GM12878 (cell line): Measurements from ENCODE around the gene KCNMB4. TPM values are rescaled to one million over a fixed set of nuclear protein-coding genes. Genes with fewer than 3 reads are reported as not detected.
A peak's percentile ranks its signal among the peaks of the same experiment; 100 is the strongest.

Experiments used
- ATAC-seq: fragments of 200-7000 bp; cut with Tn5 transposase; 3 replicates; pipeline ENCODE4 v1.9.1; 2020; ENCODE audit warnings: mild to moderate bottlenecking, moderate library complexity
- BruUV-seq: library from RNA; stranded (reverse); fragments of 400-500 nt; replicated peaks from 2 replicates; lab custom pipeline; 2021; lab: Mats Ljungman, UMichigan
- CTCF ChIA-PET: fragments of 300-600 bp; sonication (Branson Sonifier 250); formaldehyde crosslinking; extraction: SDS; loops from one replicate; lab custom pipeline; 2021; ENCODE audit warnings: inconsistent platforms; lab: Yijun Ruan, JAX
- POLR2A ChIA-PET: fragments of 350-600 bp; formaldehyde crosslinking; extraction: SDS; loops from one replicate; lab custom pipeline; 2021; ENCODE audit warnings: inconsistent platforms; lab: Charles Lee
- RAD21 ChIA-PET: fragments of 300-600 bp; sonication (Branson Sonifier 250); formaldehyde crosslinking; loops from one replicate; lab custom pipeline; 2023; ENCODE audit warnings: antibody characterized with exemption; ENCODE audit not compliant: unreplicated experiment; lab: Charles Lee
- SMC1A ChIA-PET: fragments of 300-600 bp; sonication (Branson Sonifier 250); formaldehyde crosslinking; loops from one replicate; lab custom pipeline; 2023; ENCODE audit not compliant: unreplicated experiment, uncharacterized antibody; lab: Charles Lee
- DNase-seq: peaks from one replicate; pipeline ENCODE4 v3.0.0-alpha.2; 2011; ENCODE audit warnings: low read depth, low spot score
- FAIRE-seq: peaks from 3 replicates; lab custom pipeline; 2011; peaks lifted over from hg19 to GRCh38; lab: Jason Lieb, UNC
- H2AFZ ChIP-seq: 2 replicates; pipeline ENCODE4 v1.6.0; 2011; ENCODE audit warnings: low read depth, low read length, control low read depth; ENCODE audit not compliant: control insufficient read depth
- H3K27ac ChIP-seq: 2 replicates; pipeline ENCODE4 v1.5.1; 2011; ENCODE audit warnings: control low read depth; ENCODE audit not compliant: control insufficient read depth, insufficient read depth
- H3K27me3 ChIP-seq, 2 experiments: replicated peaks in 1 of 2; 2 replicates each; pipeline versions ENCODE4 v1.6.0 to v1.6.1; 2011; ENCODE audit warnings: low read length in 1 of 2; ENCODE audit not compliant: control insufficient read depth in 2 of 2, insufficient read depth in 2 of 2
- H3K36me3 ChIP-seq, 2 experiments: 2 replicates each; pipeline ENCODE4 v1.5.1; 2011; ENCODE audit warnings: low read length in 1 of 2; ENCODE audit not compliant: control insufficient read depth in 2 of 2, insufficient read depth in 2 of 2
- H3K4me1 ChIP-seq: 2 replicates; pipeline ENCODE4 v1.6.1; 2011; ENCODE audit warnings: mild to moderate bottlenecking, low read length, moderate library complexity, mixed read lengths; ENCODE audit not compliant: control insufficient read depth, insufficient read depth
- H3K4me2 ChIP-seq: 2 replicates; pipeline ENCODE4 v1.6.0; 2011; ENCODE audit warnings: control low read depth; ENCODE audit not compliant: control insufficient read depth, insufficient read depth
- H3K4me3 ChIP-seq: fragments of 200-600 bp; sonication (generic); 2 replicates; pipeline ENCODE4 v1.5.1; 2016
- H3K79me2 ChIP-seq: 2 replicates; pipeline ENCODE4 v1.6.0; 2011; ENCODE audit warnings: low read length; ENCODE audit not compliant: control insufficient read depth, insufficient read depth
- H3K9ac ChIP-seq: 2 replicates; pipeline ENCODE4 v1.8.0; 2011; ENCODE audit warnings: low read length, control low read depth, mixed read lengths; ENCODE audit not compliant: control insufficient read depth, insufficient read depth
- H3K9me3 ChIP-seq: replicated peaks from 3 replicates; pipeline ENCODE4 v1.5.1; 2011; ENCODE audit warnings: mild to moderate bottlenecking, low read length; ENCODE audit not compliant: control insufficient read depth, insufficient read depth
- H4K20me1 ChIP-seq: 2 replicates; pipeline ENCODE4 v1.6.0; 2011; ENCODE audit not compliant: control insufficient read depth, insufficient read depth
- BCL11A ChIP-seq: IDR thresholded peaks from 2 replicates; pipeline ENCODE4 v1.6.1; 2011; ENCODE audit warnings: low read depth, low read length
- DPF2 ChIP-seq: fragments of 450-650 bp; IDR thresholded peaks from 2 replicates; pipeline ENCODE4 v1.6.1; 2017; ENCODE audit warnings: mild to moderate bottlenecking
- ESRRA ChIP-seq: IDR thresholded peaks from 2 replicates; pipeline ENCODE4 v1.6.1; 2012; ENCODE audit warnings: mild to moderate bottlenecking, low read length, improper control_type of control experiment
- IKZF1 ChIP-seq: fragments of 450-650 bp; conservative IDR thresholded peaks from 2 replicates; pipeline ENCODE4 v1.6.1; 2017; ENCODE audit warnings: antibody characterized with exemption, mild to moderate bottlenecking
- IKZF2 ChIP-seq, 2 experiments: fragments of 450-650 bp; IDR thresholded peaks; 2 replicates each; pipeline ENCODE4 v1.6.1; 2017; ENCODE audit warnings: mild to moderate bottlenecking in 2 of 2, moderate library complexity in 2 of 2
- IRF4 ChIP-seq: IDR thresholded peaks from 2 replicates; pipeline ENCODE4 v1.6.1; 2011; ENCODE audit warnings: low read depth, low read length
- JUNB ChIP-seq: IDR thresholded peaks from 2 replicates; pipeline ENCODE4 v1.6.1; 2016; ENCODE audit warnings: antibody characterized with exemption, mild to moderate bottlenecking
- MEF2A ChIP-seq: IDR thresholded peaks from 2 replicates; pipeline ENCODE4 v1.6.1; 2011; ENCODE audit warnings: low read depth, mild to moderate bottlenecking, low read length, moderate library complexity; ENCODE audit not compliant: insufficient read depth
- MTA2 ChIP-seq: fragments of 450-650 bp; IDR thresholded peaks from 2 replicates; pipeline ENCODE4 v1.6.1; 2016; ENCODE audit warnings: low read depth, mild to moderate bottlenecking, moderate library complexity
- RUNX3 ChIP-seq: IDR thresholded peaks from 2 replicates; pipeline ENCODE4 v1.6.1; 2012; ENCODE audit warnings: low read length, inconsistent platforms
- SIX5 ChIP-seq: IDR thresholded peaks from 2 replicates; pipeline ENCODE4 v1.6.1; 2011; ENCODE audit warnings: mild to moderate bottlenecking, low read depth, low read length, moderate library complexity; ENCODE audit not compliant: severe bottlenecking
- SPI1 ChIP-seq: IDR thresholded peaks from 2 replicates; pipeline ENCODE4 v1.6.1; 2011; ENCODE audit warnings: low read depth, mild to moderate bottlenecking, low read length, moderate library complexity, borderline replicate concordance; ENCODE audit not compliant: insufficient read depth
- YBX1 ChIP-seq: fragments of 450-650 bp; IDR thresholded peaks from 2 replicates; pipeline ENCODE4 v1.6.1; 2016; ENCODE audit warnings: antibody characterized with exemption
- in situ Hi-C: fragments of 300-500 bp; cut with MboI; formaldehyde crosslinking; loops from 9 replicates; pipeline ENCODE4 v1.14.3; 2018; ENCODE audit warnings: mixed read lengths
- intact Hi-C: fragments of 100-400 bp; cut with micrococcal nuclease; formaldehyde crosslinking; loops from one replicate; pipeline ENCODE4 v1.14.2; 2022; ENCODE audit not compliant: unreplicated experiment
- polyA plus RNA-seq, 11 experiments: library from polyadenylated mRNA; depleted of rRNA in 4 of 11; unstranded in 6 of 11; stranded (reverse) in 5 of 11; fragments of >200 nt; fragmentation: Nextera tagmentation in 4 of 11; fragmentation: Illumina TruSeq in 1 of 11; extraction: Ambion mirVana in 4 of 11; extraction: Trizol in 1 of 11; gene quantifications; 1 replicate in 1 of 11; 2 replicates in 10 of 11; pipeline versions ENCODE4 v1.2.1 to v1.2.3, GENCODE V29; 2011 to 2016; ENCODE audit warnings: inconsistent platforms in 2 of 11, missing spikeins in 2 of 11, low read depth in 1 of 11
- total RNA-seq, 4 experiments: library from RNA; depleted of rRNA in 3 of 4; stranded (reverse); fragments of >200 nt in 3 of 4; fragmentation: Illumina TruSeq in 1 of 4; extraction: Trizol in 1 of 4; gene quantifications; 2 replicates each; pipeline versions ENCODE4 v1.2.1 to v1.2.3, GENCODE V29; 2013 to 2021
- TF ChIP-seq, protein P1 (sequence below): IDR thresholded peaks from 2 replicates; pipeline ENCODE4 v1.6.1; 2011; ENCODE audit warnings: mild to moderate bottlenecking, low read depth, low read length, moderate library complexity; ENCODE audit not compliant: insufficient replicate concordance
- TF ChIP-seq, protein P2 (sequence below): fragments of 450-650 bp; IDR thresholded peaks from 2 replicates; pipeline ENCODE4 v1.6.1; 2016; ENCODE audit warnings: mild to moderate bottlenecking
- TF ChIP-seq, protein P3 (sequence below): fragments of 450-650 bp; IDR thresholded peaks from 2 replicates; pipeline ENCODE4 v1.6.1; 2016; ENCODE audit warnings: mild to moderate bottlenecking
- TF ChIP-seq, protein P4 (sequence below): fragments of 450-650 bp; IDR thresholded peaks from 2 replicates; pipeline ENCODE4 v1.6.1; 2016; ENCODE audit warnings: mild to moderate bottlenecking, moderate library complexity, borderline replicate concordance

KCNMB4 gene
- total and polyA plus RNA-seq, 10 of the 15 experiments (the other 5 are each of a cell fraction or from before 2014, with no cell fraction given), result 0.06 to 0.37 (median 0.16) TPM; not detected in 2

DNA sequence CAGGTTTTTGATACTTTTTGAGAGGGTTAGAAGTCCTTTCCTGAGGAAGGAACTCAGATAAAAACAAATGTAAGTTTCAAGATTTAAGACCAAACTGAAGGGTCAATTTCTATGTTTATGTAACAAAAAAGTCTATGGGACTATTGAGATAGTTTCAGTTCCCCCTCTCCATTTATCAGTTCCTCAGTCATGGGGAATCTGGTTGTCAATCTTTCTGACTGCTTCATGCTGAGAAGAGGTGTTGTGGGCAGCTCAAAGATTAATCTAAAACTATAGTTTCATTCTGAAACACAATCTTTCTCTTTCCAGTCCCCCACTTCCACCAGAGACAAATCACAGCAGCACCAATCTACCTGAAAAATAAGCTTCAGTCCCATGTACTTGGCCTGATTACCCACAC is 93.7 kb downstream of the KCNMB4 start:
- H3K27ac ChIP-seq, result no peak overlapping the region
- SMC1A ChIA-PET, result interaction anchor here (1.2 kb wide), 1 partner anchor 8 kb away, joined by 4 read pairs; no protein-coding TSS in a partner anchor
- FAIRE-seq, result peak; percentile 18

More for the DNA sequence above, 93.7 kb downstream of the KCNMB4 start:
- intact Hi-C loops (no loop called here), in situ Hi-C loops (no loop called here)
- H3K27me3 ChIP-seq, result no peaks in the 10 kb centered on the region
- H3K9me3 ChIP-seq, result peaks cover 4% of the 10 kb centered on the region; the same call in 2 of the 3 replicates
- H3K4me2 ChIP-seq, result no peak overlapping the region
- no peaks in the 10 kb centered on the region for H3K36me3 ChIP-seq
- ATAC-seq (peak; percentile 78), DNase-seq (peak; percentile 52)
- ChIA-PET CTCF (no interaction called here), POLR2A (no interaction called here)
- no peaks in the 10 kb centered on the region for H3K4me1 ChIP-seq
- H4K20me1 ChIP-seq, result no peaks in the 10 kb centered on the region
- H2AFZ ChIP-seq, result no peak overlapping the region
- TF ChIP-seq, protein P1, sequence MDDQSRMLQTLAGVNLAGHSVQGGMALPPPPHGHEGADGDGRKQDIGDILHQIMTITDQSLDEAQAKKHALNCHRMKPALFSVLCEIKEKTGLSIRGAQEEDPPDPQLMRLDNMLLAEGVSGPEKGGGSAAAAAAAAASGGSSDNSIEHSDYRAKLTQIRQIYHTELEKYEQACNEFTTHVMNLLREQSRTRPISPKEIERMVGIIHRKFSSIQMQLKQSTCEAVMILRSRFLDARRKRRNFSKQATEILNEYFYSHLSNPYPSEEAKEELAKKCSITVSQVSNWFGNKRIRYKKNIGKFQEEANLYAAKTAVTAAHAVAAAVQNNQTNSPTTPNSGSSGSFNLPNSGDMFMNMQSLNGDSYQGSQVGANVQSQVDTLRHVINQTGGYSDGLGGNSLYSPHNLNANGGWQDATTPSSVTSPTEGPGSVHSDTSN, result peak; percentile 35
- TF ChIP-seq IKZF1, result 0 out of 2 replicates have a peak, but pooled peaks have one; percentile 16
- TF ChIP-seq IKZF2 (IDR thresholded peaks at IDR 0.05), result peak in 1 of 2 experiments; percentile 28; a peak in 1 of 4 replicates
- TF ChIP-seq, protein P2, sequence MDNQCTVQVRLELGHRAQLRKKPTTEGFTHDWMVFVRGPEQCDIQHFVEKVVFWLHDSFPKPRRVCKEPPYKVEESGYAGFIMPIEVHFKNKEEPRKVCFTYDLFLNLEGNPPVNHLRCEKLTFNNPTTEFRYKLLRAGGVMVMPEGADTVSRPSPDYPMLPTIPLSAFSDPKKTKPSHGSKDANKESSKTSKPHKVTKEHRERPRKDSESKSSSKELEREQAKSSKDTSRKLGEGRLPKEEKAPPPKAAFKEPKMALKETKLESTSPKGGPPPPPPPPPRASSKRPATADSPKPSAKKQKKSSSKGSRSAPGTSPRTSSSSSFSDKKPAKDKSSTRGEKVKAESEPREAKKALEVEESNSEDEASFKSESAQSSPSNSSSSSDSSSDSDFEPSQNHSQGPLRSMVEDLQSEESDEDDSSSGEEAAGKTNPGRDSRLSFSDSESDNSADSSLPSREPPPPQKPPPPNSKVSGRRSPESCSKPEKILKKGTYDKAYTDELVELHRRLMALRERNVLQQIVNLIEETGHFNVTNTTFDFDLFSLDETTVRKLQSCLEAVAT, result no peak
- TF ChIP-seq BCL11A, result 0 out of 2 replicates have a peak, but pooled peaks have one; percentile 29
- TF ChIP-seq ESRRA, result no peak
- TF ChIP-seq, protein P3, sequence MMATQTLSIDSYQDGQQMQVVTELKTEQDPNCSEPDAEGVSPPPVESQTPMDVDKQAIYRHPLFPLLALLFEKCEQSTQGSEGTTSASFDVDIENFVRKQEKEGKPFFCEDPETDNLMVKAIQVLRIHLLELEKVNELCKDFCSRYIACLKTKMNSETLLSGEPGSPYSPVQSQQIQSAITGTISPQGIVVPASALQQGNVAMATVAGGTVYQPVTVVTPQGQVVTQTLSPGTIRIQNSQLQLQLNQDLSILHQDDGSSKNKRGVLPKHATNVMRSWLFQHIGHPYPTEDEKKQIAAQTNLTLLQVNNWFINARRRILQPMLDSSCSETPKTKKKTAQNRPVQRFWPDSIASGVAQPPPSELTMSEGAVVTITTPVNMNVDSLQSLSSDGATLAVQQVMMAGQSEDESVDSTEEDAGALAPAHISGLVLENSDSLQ, result peak; percentile 78
- TF ChIP-seq YBX1, result no peak
- TF ChIP-seq, protein P4, sequence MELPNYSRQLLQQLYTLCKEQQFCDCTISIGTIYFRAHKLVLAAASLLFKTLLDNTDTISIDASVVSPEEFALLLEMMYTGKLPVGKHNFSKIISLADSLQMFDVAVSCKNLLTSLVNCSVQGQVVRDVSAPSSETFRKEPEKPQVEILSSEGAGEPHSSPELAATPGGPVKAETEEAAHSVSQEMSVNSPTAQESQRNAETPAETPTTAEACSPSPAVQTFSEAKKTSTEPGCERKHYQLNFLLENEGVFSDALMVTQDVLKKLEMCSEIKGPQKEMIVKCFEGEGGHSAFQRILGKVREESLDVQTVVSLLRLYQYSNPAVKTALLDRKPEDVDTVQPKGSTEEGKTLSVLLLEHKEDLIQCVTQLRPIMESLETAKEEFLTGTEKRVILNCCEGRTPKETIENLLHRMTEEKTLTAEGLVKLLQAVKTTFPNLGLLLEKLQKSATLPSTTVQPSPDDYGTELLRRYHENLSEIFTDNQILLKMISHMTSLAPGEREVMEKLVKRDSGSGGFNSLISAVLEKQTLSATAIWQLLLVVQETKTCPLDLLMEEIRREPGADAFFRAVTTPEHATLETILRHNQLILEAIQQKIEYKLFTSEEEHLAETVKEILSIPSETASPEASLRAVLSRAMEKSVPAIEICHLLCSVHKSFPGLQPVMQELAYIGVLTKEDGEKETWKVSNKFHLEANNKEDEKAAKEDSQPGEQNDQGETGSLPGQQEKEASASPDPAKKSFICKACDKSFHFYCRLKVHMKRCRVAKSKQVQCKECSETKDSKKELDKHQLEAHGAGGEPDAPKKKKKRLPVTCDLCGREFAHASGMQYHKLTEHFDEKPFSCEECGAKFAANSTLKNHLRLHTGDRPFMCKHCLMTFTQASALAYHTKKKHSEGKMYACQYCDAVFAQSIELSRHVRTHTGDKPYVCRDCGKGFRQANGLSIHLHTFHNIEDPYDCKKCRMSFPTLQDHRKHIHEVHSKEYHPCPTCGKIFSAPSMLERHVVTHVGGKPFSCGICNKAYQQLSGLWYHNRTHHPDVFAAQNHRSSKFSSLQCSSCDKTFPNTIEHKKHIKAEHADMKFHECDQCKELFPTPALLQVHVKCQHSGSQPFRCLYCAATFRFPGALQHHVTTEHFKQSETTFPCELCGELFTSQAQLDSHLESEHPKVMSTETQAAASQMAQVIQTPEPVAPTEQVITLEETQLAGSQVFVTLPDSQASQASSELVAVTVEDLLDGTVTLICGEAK, result no peak
- peak; percentile 94 for TF ChIP-seq SPI1
- TF ChIP-seq RUNX3, result peak; percentile 37
- peak; percentile 65; the same call in 1 of the 2 replicates for TF ChIP-seq IRF4
- TF ChIP-seq MEF2A, result 0 out of 2 replicates have a peak, but pooled peaks have one; percentile 33
- TF ChIP-seq DPF2, result peak; percentile 74
- peak; percentile 24; the same call in 1 of the 2 replicates for TF ChIP-seq JUNB
- no peak for TF ChIP-seq SIX5
- TF ChIP-seq MTA2, result peak; percentile 16; the same call in 1 of the 2 replicates
- TF ChIP-seq, all 136 proteins: peak for 12
- Histone ChIP-seq H3K4me3 (no peak overlapping the region), H3K9ac (no peak overlapping the region), H3K79me2 (no peaks in the 10 kb centered on the region)
- RAD21 ChIA-PET, result no interaction called here
- BruUV-seq, result no TSS peak
